Adipocyte (in vitro differentiated cells): ENCODE results near the gene MPHOSPH8.

Source experiments
- DNase-seq: peaks from one replicate; pipeline ENCODE4 v3.0.0-alpha.2; 2015; ENCODE audit warnings: low read depth
- H3K27me3 ChIP-seq: replicated peaks from 2 replicates; pipeline ENCODE4 v1.7.0; 2013; ENCODE audit warnings: mild to moderate bottlenecking, low read length, moderate library complexity; ENCODE audit not compliant: control insufficient read depth, insufficient read depth
- H3K36me3 ChIP-seq: 2 replicates; pipeline ENCODE4 v1.7.0; 2013; ENCODE audit warnings: low read length, mild to moderate bottlenecking, moderate library complexity; ENCODE audit not compliant: control insufficient read depth, insufficient read depth, severe bottlenecking
- H3K4me1 ChIP-seq: 2 replicates; pipeline ENCODE4 v1.7.0; 2013; ENCODE audit warnings: mild to moderate bottlenecking, low read length, moderate library complexity; ENCODE audit not compliant: control insufficient read depth, insufficient read depth
- H3K4me3 ChIP-seq: 2 replicates; pipeline ENCODE4 v1.7.0; 2013; ENCODE audit warnings: mild to moderate bottlenecking, low read length, moderate library complexity
- H3K9ac ChIP-seq: 2 replicates; pipeline ENCODE4 v1.7.0; 2013; ENCODE audit warnings: mild to moderate bottlenecking, low read length, moderate library complexity
- H3K9me3 ChIP-seq: 2 replicates; pipeline ENCODE4 v1.7.0; 2013; ENCODE audit warnings: mild to moderate bottlenecking, low read length, moderate library complexity; ENCODE audit not compliant: control insufficient read depth

MPHOSPH8 gene

DNA sequence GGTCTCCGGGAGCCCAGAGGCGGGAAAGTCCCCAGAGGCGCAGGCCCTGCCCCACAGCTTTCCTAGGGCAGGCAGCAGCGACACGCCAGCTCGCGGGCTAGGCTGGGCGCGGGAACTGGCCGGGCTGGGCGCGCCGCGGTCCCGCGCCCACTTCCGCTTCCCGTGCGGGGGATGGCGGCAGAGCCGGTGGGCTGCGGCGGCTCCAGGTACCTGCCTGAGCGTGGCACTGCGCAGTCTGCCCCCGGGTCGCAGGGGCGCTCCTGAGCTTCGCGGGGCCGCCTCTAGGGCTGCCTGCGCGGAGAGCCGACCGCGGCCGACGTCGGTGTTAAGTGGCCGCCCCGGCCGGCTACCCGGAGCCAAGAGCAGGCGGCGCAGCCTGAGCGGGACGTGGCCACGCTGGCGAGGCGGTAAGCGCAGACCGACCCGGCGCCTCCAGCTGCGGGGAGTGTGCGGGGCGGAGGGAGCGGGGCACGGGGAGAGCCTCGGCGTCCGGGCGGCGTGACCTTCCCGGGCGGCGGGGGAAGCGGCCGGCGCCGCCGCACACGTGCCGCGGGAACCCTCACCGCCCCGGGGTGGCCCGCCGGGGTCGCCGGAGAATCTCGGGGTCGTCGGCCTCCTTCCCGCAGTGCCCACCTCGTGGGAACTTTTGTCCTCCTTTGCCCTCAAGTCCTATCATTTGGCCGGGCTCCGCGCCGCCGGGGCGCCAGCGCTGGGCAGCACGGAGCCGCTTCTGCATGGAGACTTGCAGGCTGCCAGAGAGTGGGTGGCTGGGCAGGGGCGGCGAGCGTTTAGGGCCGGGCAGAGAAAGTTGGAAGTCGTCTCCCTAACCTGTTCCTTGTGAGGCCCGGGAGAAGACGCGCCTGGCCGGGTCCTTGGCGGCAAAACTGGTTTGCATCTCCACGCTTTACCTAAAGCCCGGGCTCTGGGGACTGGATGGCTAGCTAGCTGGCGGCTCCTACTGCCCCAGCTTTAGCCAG lies 31.4 kb upstream of the MPHOSPH8 start:
- Histone ChIP-seq H3K9ac (peak overlapping the region; percentile 67), H3K4me1 (peaks cover 2% of the 10 kb centered on the region), H3K36me3 (no peaks in the 10 kb centered on the region), H3K27me3 (no peaks in the 10 kb centered on the region), H3K4me3 (peak overlapping the region; percentile 81), H3K9me3 (no peaks in the 10 kb centered on the region)
- peak; percentile 55 for DNase-seq

DNA sequence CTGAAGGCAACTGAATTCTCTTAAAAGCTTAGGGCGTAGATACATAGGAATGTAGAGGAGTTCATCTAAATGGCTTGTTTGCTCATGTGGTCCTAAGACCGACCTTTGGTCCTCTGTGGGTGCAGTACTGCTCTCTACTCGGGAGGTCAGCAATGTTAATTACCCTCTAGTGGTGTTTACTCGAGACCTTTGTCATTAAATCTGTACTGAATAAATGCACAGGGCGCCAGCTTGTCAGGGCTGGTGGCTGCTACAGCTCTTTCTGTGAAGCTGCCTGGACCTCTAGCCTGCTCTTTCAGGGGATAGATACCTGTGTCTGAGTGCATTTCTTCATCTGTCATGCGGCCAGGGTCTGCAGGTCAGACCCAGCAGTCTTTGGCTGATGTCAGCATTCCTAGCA lies 29.2 kb upstream of the MPHOSPH8 start:
- Histone ChIP-seq H3K27me3 (no peaks in the 10 kb centered on the region), H3K4me1 (peaks cover 2% of the 10 kb centered on the region), H3K9ac (no peak overlapping the region), H3K9me3 (no peaks in the 10 kb centered on the region), H3K4me3 (no peak overlapping the region), H3K36me3 (no peaks in the 10 kb centered on the region)
- DNase-seq: no peak

DNA sequence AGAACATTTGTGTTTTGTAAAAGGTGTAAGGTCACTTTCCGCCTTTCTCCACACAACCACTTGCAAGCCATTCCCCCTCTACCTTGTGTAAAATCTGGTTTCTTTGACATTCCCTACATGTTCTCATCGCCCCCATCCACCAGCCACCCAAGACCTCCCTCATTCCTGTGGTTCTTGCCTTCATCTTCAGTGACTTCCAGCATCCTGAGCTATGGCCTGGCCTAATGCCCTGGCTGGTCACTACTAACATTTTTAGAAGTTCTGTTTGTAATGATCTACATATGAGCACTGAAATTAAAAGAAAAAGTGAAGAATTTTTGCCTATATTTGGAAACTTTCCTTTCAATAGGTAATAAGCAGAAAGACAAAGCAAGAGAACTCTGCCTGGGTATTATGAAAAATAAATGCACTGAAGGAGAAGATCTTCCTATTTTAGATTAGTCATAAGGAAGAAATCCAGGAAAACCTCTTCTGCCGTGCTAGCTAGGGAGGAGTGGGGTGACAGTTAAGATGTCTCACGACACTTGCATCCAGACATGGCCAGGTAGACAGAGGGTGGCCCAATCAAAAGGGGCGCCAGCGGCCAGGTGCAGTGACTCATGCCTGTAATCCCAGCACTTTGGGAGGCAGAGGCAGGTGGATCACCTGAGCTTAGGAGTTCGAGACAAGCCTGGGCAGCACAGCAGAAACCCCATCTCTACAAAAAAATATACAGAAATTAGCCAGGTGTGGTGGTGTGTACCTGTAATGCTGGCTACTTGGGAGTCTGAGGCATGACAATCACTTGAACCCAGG lies 28.1 kb upstream of the MPHOSPH8 start:
- Histone ChIP-seq H3K27me3 (no peaks in the 10 kb centered on the region), H3K9ac (no peak overlapping the region), H3K4me3 (no peak overlapping the region), H3K36me3 (no peaks in the 10 kb centered on the region), H3K9me3 (no peaks in the 10 kb centered on the region), H3K4me1 (peaks cover 2% of the 10 kb centered on the region)
- DNase-seq: no peak

DNA sequence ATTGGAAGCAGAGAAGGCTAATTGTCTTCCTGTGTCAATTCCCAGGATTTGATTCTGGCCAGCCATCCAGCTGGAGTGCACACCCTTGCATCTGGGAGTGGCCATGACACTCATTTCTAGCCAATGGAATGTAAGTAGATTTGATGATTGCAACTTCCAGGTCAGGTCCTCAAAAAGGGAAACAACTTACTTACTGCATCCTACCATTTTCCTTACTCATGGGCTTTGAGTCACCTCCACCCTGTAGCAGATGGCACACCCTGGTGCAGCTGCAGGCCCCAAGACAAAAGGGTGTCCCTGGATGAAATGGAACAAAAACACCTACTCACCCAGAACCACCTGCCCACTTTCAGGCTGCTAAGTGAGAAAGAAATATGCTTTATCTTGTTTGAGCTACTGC lies 27.3 kb upstream of the MPHOSPH8 start:
- no peaks in the 10 kb centered on the region for H3K9me3 ChIP-seq
- H3K9ac ChIP-seq: no peak overlapping the region
- DNase-seq: no peak
- H3K4me1 ChIP-seq: peaks cover 2% of the 10 kb centered on the region
- no peaks in the 10 kb centered on the region for H3K36me3 ChIP-seq
- no peak overlapping the region for H3K4me3 ChIP-seq
- H3K27me3 ChIP-seq: no peaks in the 10 kb centered on the region

DNA sequence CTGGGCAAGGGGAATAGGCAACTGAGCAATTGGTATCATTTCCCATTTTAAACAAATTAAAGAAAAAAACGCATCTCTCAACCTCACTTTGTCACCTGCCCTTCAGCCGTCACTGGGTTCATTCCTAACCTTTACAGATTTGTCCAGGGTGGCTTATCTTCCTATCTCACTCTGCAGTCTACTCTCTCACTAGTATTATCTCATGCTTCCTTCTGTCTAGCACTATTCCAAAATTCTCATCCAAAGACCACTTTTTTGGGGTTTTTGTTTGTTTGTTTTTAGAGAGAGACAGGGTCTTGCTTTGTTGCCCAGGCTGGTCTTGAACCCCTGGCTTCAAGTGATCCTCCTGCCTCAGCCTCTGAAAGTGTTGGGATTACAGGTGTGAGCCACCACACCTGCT lies 26.7 kb upstream of the MPHOSPH8 start:
- H3K9ac ChIP-seq: no peak overlapping the region
- H3K4me3 ChIP-seq: no peak overlapping the region
- peaks cover 2% of the 10 kb centered on the region for H3K4me1 ChIP-seq
- H3K36me3 ChIP-seq: no peaks in the 10 kb centered on the region
- no peaks in the 10 kb centered on the region for H3K27me3 ChIP-seq
- no peaks in the 10 kb centered on the region for H3K9me3 ChIP-seq
- no peak for DNase-seq

DNA sequence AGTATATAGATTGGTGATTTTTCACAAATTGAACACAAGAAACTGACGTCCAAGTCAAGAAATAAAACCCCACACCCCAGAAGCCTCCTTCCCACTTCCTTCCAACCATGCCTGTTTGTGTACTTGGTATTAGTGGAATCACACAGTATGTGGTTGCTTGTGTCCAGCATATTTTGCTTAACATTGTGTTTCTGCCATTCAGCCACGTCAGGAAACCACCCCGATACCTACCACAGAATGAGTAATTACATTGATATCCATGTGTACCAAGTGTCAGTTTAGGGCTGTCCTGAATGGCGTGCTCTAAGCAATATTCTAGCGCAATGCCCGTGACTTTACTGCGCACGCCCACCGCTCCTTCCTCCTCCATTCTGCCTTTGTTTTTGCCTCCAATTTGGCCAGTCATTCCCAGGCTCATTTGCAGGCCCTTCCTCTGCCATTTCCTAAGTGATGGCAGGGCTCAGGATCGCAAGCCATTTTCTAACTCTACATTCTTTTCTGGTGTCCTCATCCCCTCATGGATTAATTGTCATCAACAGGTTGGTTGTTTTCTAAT lies 25.9 kb upstream of the MPHOSPH8 start:
- Histone ChIP-seq H3K4me3 (no peak overlapping the region), H3K9me3 (no peaks in the 10 kb centered on the region)
- DNase-seq: no peak

DNA sequence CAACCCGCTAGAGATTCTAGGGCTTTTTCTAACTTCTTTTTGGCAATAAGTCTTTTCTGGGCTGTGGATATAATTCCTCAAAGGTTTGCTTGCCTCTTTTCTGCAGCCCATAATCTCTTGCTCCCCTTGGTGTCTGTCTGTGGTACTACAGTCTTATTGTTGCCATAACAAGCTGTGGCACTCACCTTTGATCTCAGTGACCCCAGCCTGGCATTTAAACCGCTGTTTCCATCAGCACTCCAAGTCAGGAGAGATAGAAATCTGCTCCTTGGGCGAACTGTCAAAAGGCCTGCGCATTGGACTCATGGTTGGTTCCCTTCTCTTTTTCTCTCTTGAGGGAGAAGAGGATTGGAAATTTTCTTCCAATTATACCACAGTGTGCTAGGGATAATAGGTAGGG lies 14.5 kb upstream of the MPHOSPH8 start:
- Histone ChIP-seq H3K9me3 (no peaks in the 10 kb centered on the region), H3K9ac (no peak overlapping the region), H3K4me3 (no peak overlapping the region), H3K36me3 (no peaks in the 10 kb centered on the region), H3K27me3 (no peaks in the 10 kb centered on the region), H3K4me1 (no peaks in the 10 kb centered on the region)
- DNase-seq: peak; percentile 50

More for the DNA sequence above, 25.9 kb upstream of the MPHOSPH8 start:
- Histone ChIP-seq H3K27me3 (no peaks in the 10 kb centered on the region), H3K4me1 (peaks cover under 1% of the 10 kb centered on the region), H3K9ac (no peak overlapping the region), H3K36me3 (no peaks in the 10 kb centered on the region)

DNA sequence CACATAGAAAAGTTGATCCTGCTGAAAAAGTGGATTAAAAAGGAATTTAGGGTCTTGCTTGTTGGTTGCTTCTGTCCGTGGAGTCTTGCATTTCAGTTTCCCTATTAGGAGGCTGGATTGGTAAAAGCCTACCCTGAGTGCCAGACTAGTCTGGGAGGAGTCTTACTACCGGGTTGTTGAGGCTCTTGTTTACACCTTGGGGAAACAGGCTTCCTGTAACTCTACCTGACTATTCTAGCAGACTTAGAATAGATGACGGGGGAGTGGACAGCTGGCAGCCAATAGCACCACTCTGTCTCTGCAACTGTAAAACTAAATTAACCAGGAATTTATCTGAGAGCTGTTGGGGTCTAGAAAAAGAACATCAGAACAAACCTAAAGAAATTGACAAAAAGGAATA lies 11.3 kb upstream of the MPHOSPH8 start:
- no peaks in the 10 kb centered on the region for H3K4me1 ChIP-seq
- no peaks in the 10 kb centered on the region for H3K27me3 ChIP-seq
- no peaks in the 10 kb centered on the region for H3K9me3 ChIP-seq
- H3K4me3 ChIP-seq: no peak overlapping the region
- H3K9ac ChIP-seq: no peak overlapping the region
- DNase-seq: no peak
- no peaks in the 10 kb centered on the region for H3K36me3 ChIP-seq

DNA sequence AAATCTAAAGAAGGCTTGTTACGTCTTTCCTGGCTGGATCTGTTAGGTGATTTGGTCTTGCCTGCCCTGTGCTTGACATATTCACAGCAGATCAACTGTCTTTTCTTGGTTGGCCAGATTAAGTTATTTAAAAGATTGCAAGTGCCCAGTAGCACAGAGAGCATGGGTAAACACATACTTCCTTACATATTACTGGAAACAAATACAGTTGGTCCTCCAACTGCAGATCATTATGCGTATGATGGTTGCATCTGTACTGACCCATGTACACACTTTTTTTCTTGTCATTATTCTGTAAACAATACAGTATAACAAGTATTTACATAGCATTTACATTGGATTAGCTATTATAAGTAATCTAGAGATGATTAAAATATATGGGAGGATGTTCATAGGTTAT lies 9.2 kb upstream of the MPHOSPH8 start:
- no peak for DNase-seq
- Histone ChIP-seq H3K9ac (no peak overlapping the region), H3K27me3 (no peaks in the 10 kb centered on the region), H3K4me3 (no peak overlapping the region), H3K4me1 (no peaks in the 10 kb centered on the region), H3K36me3 (no peaks in the 10 kb centered on the region), H3K9me3 (no peaks in the 10 kb centered on the region)

DNA sequence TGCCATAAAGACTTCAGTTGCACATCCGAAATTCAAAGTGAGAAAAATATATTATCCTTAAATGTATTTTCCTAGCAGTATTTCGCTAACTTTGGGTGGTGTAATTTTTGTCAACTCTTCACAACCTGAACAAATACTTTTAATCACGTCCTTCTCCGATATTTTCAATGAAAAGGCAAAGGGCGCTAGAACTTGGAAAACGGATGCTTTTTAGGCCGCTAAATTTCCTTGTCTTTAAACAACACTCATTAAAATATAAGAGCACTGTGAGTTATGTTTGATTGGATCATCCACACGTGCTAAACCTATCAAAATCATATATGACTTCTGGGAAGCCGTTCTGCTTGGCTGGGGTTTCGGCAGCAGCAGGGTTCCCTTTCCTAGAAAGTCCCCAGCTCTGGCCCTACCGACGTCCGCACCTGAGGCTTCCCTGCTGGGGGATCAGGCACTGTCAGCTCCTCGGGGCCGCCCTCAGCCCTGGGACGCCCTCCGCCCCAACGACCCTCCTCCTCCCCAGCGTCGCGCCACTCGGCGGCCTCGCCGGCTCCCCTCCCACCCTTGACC lies 462 bp upstream of the MPHOSPH8 start:
- Histone ChIP-seq H3K9ac (peak overlapping the region; percentile 93), H3K4me1 (peaks cover 21% of the 10 kb centered on the region), H3K36me3 (no peaks in the 10 kb centered on the region), H3K4me3 (peak overlapping the region; percentile 95), H3K27me3 (no peaks in the 10 kb centered on the region), H3K9me3 (no peaks in the 10 kb centered on the region)
- no peak for DNase-seq

DNA sequence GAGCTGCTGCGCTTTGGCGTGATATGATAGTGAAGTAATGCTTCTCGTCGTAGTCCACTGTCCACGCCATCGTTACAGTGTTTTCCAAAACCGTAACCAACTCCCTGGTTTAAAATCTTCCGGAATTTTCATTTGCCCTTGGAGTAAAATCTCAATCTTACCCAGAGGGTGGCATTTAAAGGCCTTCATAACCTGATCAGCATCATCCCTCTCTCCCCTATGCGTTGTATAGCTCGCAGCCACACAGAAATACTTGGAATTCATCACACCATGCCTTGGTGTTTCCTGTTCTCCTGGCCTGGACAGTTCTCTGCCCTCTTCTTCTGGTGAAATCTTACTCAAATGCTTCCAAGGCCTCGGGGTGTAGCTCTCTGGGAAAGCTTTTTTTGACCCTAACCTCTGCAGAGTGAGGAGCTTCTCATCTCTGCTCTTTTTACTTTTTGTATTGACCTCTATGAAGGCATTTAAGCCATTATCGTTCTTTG lies 839 bp downstream of the MPHOSPH8 start:
- H3K27me3 ChIP-seq: no peaks in the 10 kb centered on the region
- peak overlapping the region; percentile 95 for H3K4me3 ChIP-seq
- DNase-seq: peak; percentile 72
- no peaks in the 10 kb centered on the region for H3K36me3 ChIP-seq
- H3K9me3 ChIP-seq: no peaks in the 10 kb centered on the region
- peak overlapping the region; percentile 93 for H3K9ac ChIP-seq
- peaks cover 21% of the 10 kb centered on the region for H3K4me1 ChIP-seq
